ENCODE results near the gene IFNA10.
A peak's percentile ranks its signal among the peaks of the same experiment; 100 is the strongest.
"Not testable (repeated sequence)": the region's sequence is repeated elsewhere in the genome, so short reads cannot be mapped to it uniquely, and the experiment has no call there.

Gene IFNA10

GRCh38 chr9:21194867-21195776, 11.8 kb downstream of the IFNA10 start:
- DNase-seq (ENCODE audit: extremely low read depth in 1 of 2, low read depth in 1 of 2) = not testable (repeated sequence)

DNA sequence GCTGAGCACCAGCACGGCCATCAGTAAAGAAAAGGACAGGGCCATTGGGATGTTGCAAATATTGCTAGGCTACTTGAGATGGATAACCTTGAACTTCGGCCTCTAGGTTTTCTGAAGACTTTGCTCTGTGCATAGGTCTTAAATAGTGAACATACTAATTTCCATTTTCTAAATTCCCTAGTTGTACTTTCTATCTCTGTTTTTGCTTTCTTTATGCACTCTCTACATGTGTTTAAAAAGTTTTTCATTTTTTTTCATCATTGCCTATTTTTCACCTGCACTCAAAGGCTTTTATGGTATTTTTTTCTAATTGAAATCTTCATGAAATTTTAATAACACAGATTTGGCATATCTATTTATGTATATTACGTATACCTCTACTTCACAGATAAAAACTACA, 19.5 kb downstream of the IFNA10 start, which contains the start of gene IFNA4:
Gene IFNA4 (minus strand): TSS at position 101 of the 400 bp plus-strand sequence. CDS start 56 bp downstream, at position 45.
- DNase-seq (ENCODE audit: extremely low read depth in 1 of 2, low read depth in 1 of 2) = not testable (repeated sequence)

DNA sequence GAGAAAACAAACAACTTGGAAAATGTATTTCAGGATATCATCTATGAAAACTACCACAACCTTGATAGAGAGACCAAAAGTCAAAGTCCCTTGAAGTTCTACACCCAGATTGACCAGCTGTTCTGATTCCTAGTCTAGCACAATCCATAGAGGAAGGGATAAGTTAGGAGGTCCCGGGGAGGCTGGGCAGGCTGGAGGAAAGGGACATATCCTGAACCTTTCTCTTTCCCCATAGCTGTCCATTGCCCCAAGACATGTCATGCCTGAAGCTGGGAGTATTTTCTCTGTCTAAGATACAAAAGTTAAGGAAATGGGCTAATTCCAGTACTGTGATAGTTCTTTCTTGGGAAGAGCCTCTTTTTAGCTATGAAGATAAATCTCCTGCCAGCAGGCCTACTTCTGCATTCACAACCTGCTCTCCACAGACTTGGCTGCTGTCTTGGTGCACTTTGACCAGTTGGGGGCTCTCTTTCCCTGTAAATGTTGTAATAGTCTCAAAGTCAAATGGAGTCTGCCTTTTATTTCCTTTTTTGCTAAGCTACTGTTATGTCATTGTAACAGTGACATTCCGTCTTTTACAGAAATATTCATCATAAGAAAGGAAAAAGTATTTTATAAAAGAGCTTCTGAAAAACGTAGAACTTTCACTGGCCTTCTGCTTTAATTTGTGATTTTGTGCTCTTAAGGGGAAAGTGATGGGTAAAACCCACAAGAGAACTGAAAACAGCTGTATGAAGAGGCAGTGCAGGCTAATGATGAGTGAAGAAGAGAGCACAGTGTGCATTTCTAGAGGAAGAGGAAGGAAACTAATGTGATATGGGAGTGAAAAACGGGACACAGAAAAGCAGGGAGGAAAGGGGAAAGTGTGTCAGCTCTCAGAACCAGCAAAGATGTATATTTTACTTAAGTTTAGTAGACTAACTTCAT, 23.9 kb downstream of the IFNA10 start:
- not testable (repeated sequence) for DNase-seq (ENCODE audit: extremely low read depth in 1 of 2, low read depth in 1 of 2)

GRCh38 chr9:21174671-21175070, 32.3 kb downstream of the IFNA10 start:
- DNase-seq (ENCODE audit: extremely low read depth in 1 of 2, low read depth in 1 of 2) = no peak

DNA sequence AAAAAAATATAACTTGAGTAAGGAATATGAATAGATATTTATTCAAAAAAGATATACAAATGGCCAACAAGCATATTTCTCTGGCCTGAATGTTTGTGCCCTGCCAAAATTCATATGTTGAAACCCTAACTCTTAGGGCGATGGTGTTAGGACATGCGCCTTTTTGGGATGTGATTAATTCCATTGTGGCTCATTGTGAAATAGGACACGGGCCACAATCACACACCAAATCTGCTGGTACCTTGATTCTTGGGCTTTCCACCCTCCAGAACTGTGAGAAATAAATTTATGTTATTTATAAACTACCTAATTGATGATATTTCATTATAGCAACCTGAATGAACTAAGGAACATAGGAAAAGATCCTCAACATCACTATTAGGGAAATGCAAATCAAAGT, 34.8 kb downstream of the IFNA10 start:
- DNase-seq (ENCODE audit: extremely low read depth in 1 of 2, low read depth in 1 of 2) = no peak

GRCh38 chr9:21171351-21171750, 35.6 kb downstream of the IFNA10 start:
- DNase-seq (ENCODE audit: extremely low read depth in 1 of 2, low read depth in 1 of 2) = no peak

- DNase-seq (ENCODE audit: extremely low read depth in 1 of 2, low read depth in 1 of 2) = not testable (repeated sequence)
These were observed 40.4 kb downstream of the IFNA10 start, which contains the start of gene IFNA21 for GRCh38 chr9:21166560-21166959. IFNA21 (minus strand) TSS chr9:21166660; CDS start chr9:21166612, 48 bp downstream.

GRCh38 chr9:21165516-21165915, 41.4 kb downstream of the IFNA10 start:
- no peak for DNase-seq (ENCODE audit: extremely low read depth in 1 of 2, low read depth in 1 of 2)

DNA sequence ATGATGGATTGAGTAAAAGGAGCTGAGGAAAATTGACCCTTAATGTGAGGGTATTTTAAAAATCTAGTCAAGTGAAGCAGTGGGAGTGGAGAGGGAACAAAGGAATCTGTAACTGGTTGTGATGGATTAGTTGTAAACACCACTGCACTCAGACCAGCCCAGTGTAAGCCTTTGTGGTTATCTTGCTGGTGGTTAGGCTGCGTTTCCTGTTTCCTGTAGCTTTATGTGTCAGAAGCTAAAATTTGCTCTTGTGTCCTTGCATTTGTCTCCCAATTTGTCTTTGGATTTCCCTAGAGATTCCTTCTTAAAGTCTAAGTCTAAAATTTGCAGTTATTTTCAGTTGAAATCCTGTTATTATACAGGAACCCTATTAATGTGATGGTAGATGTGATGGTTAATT, 46.8 kb downstream of the IFNA10 start:
- peak in 1 of 2 donors; percentile 8 for DNase-seq (ENCODE audit: extremely low read depth in 1 of 2, low read depth in 1 of 2)

Data from stimulated activated CD8-positive, alpha-beta memory T cell treated with anti-CD3 and anti-CD28 coated beads, Interleukin-7, amount 100 ng/mL, for 48 hours (primary cell).